Measurements from ENCODE around the gene SOX12.

DNA sequence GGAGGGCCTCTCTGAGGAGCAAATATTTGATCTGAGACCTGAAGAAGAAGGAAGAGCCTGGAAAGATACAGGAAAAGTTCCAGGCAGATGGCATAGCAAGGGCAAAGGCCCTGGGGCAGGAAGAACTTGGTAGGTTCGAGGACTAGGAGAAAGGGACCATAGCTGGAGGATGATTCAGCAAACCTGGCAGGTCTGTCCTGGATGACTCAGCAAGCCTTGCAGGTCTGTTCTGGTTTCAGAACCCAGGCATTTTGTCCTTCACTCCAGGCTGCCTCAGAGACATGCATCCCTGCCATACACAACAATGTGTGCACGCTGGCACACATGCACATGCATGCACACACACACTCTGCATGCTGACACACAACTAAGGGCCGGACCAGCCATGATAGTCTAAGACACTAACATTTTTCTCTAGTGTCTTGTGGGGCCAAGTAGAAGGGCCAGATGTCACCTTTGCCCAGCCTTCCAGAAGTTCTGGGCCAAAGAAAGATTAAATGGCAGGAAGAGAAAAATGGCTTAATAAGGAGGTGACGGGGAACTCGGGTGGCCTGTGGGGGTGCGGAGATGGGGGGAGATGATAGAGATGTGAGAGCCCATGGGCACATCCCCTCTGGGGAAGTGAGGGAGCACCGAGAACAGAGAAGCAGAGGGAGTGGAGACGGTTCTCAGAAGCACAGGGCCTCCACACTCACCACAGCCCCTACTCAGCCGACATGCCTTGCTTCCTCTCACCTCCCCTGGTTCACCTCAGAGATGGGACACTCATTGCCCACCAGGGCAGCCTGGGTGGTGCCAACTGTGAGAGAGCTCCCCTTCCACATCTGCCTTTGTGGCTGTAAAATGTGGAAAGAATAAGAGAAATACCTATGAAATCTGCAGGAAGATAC, 39.8 kb downstream of the SOX12 start:
- TF ChIP-seq, protein P1, sequence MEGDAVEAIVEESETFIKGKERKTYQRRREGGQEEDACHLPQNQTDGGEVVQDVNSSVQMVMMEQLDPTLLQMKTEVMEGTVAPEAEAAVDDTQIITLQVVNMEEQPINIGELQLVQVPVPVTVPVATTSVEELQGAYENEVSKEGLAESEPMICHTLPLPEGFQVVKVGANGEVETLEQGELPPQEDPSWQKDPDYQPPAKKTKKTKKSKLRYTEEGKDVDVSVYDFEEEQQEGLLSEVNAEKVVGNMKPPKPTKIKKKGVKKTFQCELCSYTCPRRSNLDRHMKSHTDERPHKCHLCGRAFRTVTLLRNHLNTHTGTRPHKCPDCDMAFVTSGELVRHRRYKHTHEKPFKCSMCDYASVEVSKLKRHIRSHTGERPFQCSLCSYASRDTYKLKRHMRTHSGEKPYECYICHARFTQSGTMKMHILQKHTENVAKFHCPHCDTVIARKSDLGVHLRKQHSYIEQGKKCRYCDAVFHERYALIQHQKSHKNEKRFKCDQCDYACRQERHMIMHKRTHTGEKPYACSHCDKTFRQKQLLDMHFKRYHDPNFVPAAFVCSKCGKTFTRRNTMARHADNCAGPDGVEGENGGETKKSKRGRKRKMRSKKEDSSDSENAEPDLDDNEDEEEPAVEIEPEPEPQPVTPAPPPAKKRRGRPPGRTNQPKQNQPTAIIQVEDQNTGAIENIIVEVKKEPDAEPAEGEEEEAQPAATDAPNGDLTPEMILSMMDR (IDR thresholded peaks at IDR 0.05 in 2 of 3, conservative IDR thresholded peaks at IDR 0.05 in 1 of 3; ENCODE audit: borderline replicate concordance in 1 of 3, insufficient read depth in 1 of 3, low read depth in 2 of 3, low read length in 2 of 3) = no peak
- TF ChIP-seq YY1 (IDR thresholded peaks at IDR 0.05; ENCODE audit: extremely low read depth, insufficient replicate concordance, low read depth, low read length) (no peak), JUND (IDR thresholded peaks at IDR 0.05) (no peak), POLR2A (IDR thresholded peaks at IDR 0.05; ENCODE audit: borderline replicate concordance, extremely low read depth, insufficient read depth, insufficient read length) (no peak), EZH2phosphoT487 (IDR thresholded peaks at IDR 0.05; ENCODE audit: borderline replicate concordance) (no peak), SRF (IDR thresholded peaks at IDR 0.05; ENCODE audit: low read depth) (no peak), EGR1 (IDR thresholded peaks at IDR 0.05; ENCODE audit: low read depth) (no peak), TCF7L2 (IDR thresholded peaks at IDR 0.05; ENCODE audit: borderline replicate concordance, extremely low read depth, insufficient read depth, insufficient read length) (no peak), REST (IDR thresholded peaks at IDR 0.05; ENCODE audit: low read depth) (no peak)

All from HCT116 (cell line).